K562 (cell line): Measurements from ENCODE around the gene PDE3A. TPM values are rescaled to one million over a fixed set of nuclear protein-coding genes. Genes with fewer than 3 reads are reported as not detected.

ENCODE experiments used
- ATAC-seq: fragments of 200-7000 bp; cut with Tn5 transposase; 3 replicates; pipeline ENCODE4 v1.9.1; 2020; ENCODE audit warnings: moderate library complexity
- BruUV-seq: library from RNA; stranded (reverse); fragments of 400-500 nt; replicated peaks from 2 replicates; lab custom pipeline; 2021; lab: Mats Ljungman, UMichigan
- CTCF ChIA-PET: fragments of 300-600 bp; formaldehyde crosslinking; extraction: SDS; loops from one replicate; lab custom pipeline; 2021; ENCODE audit warnings: low intra/inter-chr PET ratio; lab: Yijun Ruan, JAX
- POLR2A ChIA-PET: fragments of 300-600, 350-650 bp; sonication (Branson Sonifier 250); formaldehyde crosslinking; extraction: SDS; loops from one replicate; lab custom pipeline; 2021; ENCODE audit warnings: antibody characterized with exemption, inconsistent platforms; lab: Yijun Ruan, JAX
- DNase-seq, 4 experiments: peaks; one replicate each; pipeline versions ENCODE4 v3.0.0 to v3.0.0-alpha.2; 2011 to 2018; ENCODE audit warnings: low spot score in 3 of 4, mixed read lengths in 3 of 4; ENCODE audit errors: extremely low read depth in 1 of 4
- FAIRE-seq: peaks from 2 replicates; lab custom pipeline; 2011; peaks lifted over from hg19 to GRCh38; lab: Jason Lieb, UNC
- H2AFZ ChIP-seq: 2 replicates; pipeline ENCODE4 v1.6.0; 2011; ENCODE audit warnings: low read depth, low read length, control low read depth, inconsistent platforms
- H3K27ac ChIP-seq: fragments of 200-600 bp; 3 replicates; pipeline ENCODE4 v1.8.0; 2011; ENCODE audit warnings: low read depth, mild to moderate bottlenecking, control low read depth, inconsistent platforms, low read length, moderate library complexity, mixed read lengths; ENCODE audit errors: extremely low read depth
- H3K27me3 ChIP-seq, 2 experiments: fragments of 300-600 bp in 1 of 2; 2 replicates in 1 of 2; 3 replicates in 1 of 2; pipeline versions ENCODE4 v1.6.0 to v1.8.0; 2011; ENCODE audit warnings: inconsistent platforms in 2 of 2, low read length in 2 of 2, mild to moderate bottlenecking in 1 of 2, mixed read lengths in 1 of 2, moderate library complexity in 1 of 2; ENCODE audit not compliant: control insufficient read depth in 2 of 2, insufficient read depth in 2 of 2
- H3K36me3 ChIP-seq: fragments of 300-600 bp; 3 replicates; pipeline ENCODE4 v1.8.0; 2011; ENCODE audit warnings: mild to moderate bottlenecking, low read length, inconsistent platforms; ENCODE audit not compliant: control insufficient read depth, insufficient read depth
- H3K4me1 ChIP-seq, 2 experiments: fragments of 200-600 bp in 1 of 2; replicated peaks in 1 of 2; 2 replicates in 1 of 2; 3 replicates in 1 of 2; pipeline versions ENCODE4 v1.5.1 to v1.8.0; 2011; ENCODE audit warnings: inconsistent platforms in 2 of 2, low read length in 2 of 2, mild to moderate bottlenecking in 1 of 2, mixed read lengths in 1 of 2, moderate library complexity in 1 of 2; ENCODE audit not compliant: control insufficient read depth in 2 of 2, insufficient read depth in 2 of 2
- H3K4me2 ChIP-seq: 2 replicates; pipeline ENCODE4 v1.6.1; 2011; ENCODE audit warnings: low read length, control low read depth, inconsistent platforms, mixed read lengths; ENCODE audit not compliant: insufficient read depth
- H3K4me3 ChIP-seq: fragments of 200-600 bp; sonication (generic), shearing (Covaris generic); 2 replicates; pipeline ENCODE4 v1.5.1; 2016; ENCODE audit warnings: control low read depth, inconsistent platforms
- H3K79me2 ChIP-seq: fragments of 200-600 bp; 3 replicates; pipeline ENCODE4 v1.8.0; 2011; ENCODE audit warnings: low read length, inconsistent platforms; ENCODE audit not compliant: control insufficient read depth, insufficient read depth
- H3K9ac ChIP-seq, 2 experiments: 2 replicates each; pipeline versions ENCODE4 v1.6.0 to v1.6.1; 2011; ENCODE audit warnings: low read depth in 2 of 2, low read length in 2 of 2, control low read depth in 1 of 2, inconsistent platforms in 1 of 2, mild to moderate bottlenecking in 1 of 2, mixed read lengths in 1 of 2; ENCODE audit not compliant: insufficient read depth in 1 of 2
- H3K9me1 ChIP-seq: one replicate; pipeline ENCODE4 v1.6.0; 2011; ENCODE audit warnings: inconsistent platforms, mild to moderate bottlenecking, low read length, moderate library complexity; ENCODE audit not compliant: control insufficient read depth, insufficient read depth
- H3K9me3 ChIP-seq: replicated peaks from 2 replicates; pipeline ENCODE4 v1.5.1; 2011; ENCODE audit warnings: low read depth, low read length, inconsistent platforms; ENCODE audit not compliant: control insufficient read depth, insufficient read depth
- H4K20me1 ChIP-seq: replicated peaks from 2 replicates; pipeline ENCODE4 v1.6.1; 2011; ENCODE audit warnings: low read length, inconsistent platforms, mixed read lengths; ENCODE audit not compliant: control insufficient read depth, insufficient read depth
- CBFA2T2 ChIP-seq: fragments of 450-650 bp; conservative IDR thresholded peaks from 2 replicates; pipeline ENCODE4 v1.6.1; 2017; ENCODE audit warnings: mild to moderate bottlenecking
- CHD4 ChIP-seq: fragments of 200-600 bp; sonication (generic); IDR thresholded peaks from 3 replicates; pipeline ENCODE4 v1.6.1; 2012; ENCODE audit warnings: low read depth, mild to moderate bottlenecking, mixed read lengths, low read length, inconsistent platforms; ENCODE audit not compliant: insufficient read depth, insufficient replicate concordance, poor library complexity, severe bottlenecking
- CTCFL ChIP-seq: IDR thresholded peaks from 2 replicates; pipeline ENCODE4 v1.6.1; 2011; ENCODE audit warnings: borderline replicate concordance, low read depth, mild to moderate bottlenecking, moderate library complexity, low read length; ENCODE audit not compliant: insufficient read depth, poor library complexity, severe bottlenecking
- E4F1 ChIP-seq: fragments of 250-450 bp; sonication (Bioruptor Pico); IDR thresholded peaks from 2 replicates; pipeline ENCODE4 v1.5.0; 2021; ENCODE audit warnings: mild to moderate bottlenecking, borderline replicate concordance
- GATAD2A ChIP-seq: fragments of 450-650 bp; IDR thresholded peaks from 2 replicates; pipeline ENCODE4 v1.6.1; 2017
- HMG20B ChIP-seq: fragments of 250-450 bp; sonication (Bioruptor Pico); IDR thresholded peaks from 2 replicates; pipeline ENCODE4 v1.5.0; 2021; ENCODE audit warnings: mild to moderate bottlenecking
- HMGN3 ChIP-seq: IDR thresholded peaks from 2 replicates; pipeline ENCODE4 v1.6.1; 2011; ENCODE audit warnings: borderline replicate concordance, low read depth, mild to moderate bottlenecking, mixed read lengths, low read length; ENCODE audit not compliant: insufficient read length; ENCODE audit errors: extremely low read depth
- HNRNPUL1 ChIP-seq: fragments of 200-400 bp; formaldehyde crosslinking; IDR thresholded peaks from 2 replicates; pipeline ENCODE4 v1.6.1; 2017; ENCODE audit warnings: low read length
- MECOM ChIP-seq: fragments of 250-450 bp; sonication (Bioruptor Pico); IDR thresholded peaks from 2 replicates; pipeline ENCODE4 v1.8.0; 2022; ENCODE audit warnings: inconsistent platforms
- MTA1 ChIP-seq: fragments of 450-650 bp; IDR thresholded peaks from 2 replicates; pipeline ENCODE4 v1.6.1; 2017; ENCODE audit warnings: borderline replicate concordance
- PATZ1 ChIP-seq: fragments of 250-450 bp; sonication (Bioruptor Pico); IDR thresholded peaks from 2 replicates; pipeline ENCODE4 v1.5.0; 2020; ENCODE audit warnings: mild to moderate bottlenecking, borderline replicate concordance
- ZC3H11A ChIP-seq: IDR thresholded peaks from 2 replicates; pipeline ENCODE4 v1.6.1; 2012; ENCODE audit warnings: low read depth, low read length, improper control_type of control experiment
- ZFPM2 ChIP-seq: fragments of 250-450 bp; sonication (Bioruptor Pico); IDR thresholded peaks from 2 replicates; pipeline ENCODE4 v1.5.1; 2022; ENCODE audit warnings: mild to moderate bottlenecking
- ZNF3 ChIP-seq: fragments of 250-450 bp; sonication (Bioruptor Pico); IDR thresholded peaks from 2 replicates; pipeline ENCODE4 v1.5.0; 2021; ENCODE audit warnings: mild to moderate bottlenecking, moderate library complexity
- ZNF583 ChIP-seq: fragments of 250-450 bp; sonication (Bioruptor Pico); IDR thresholded peaks from 2 replicates; pipeline ENCODE4 v1.4.0; 2020
- ZNF696 ChIP-seq: fragments of 250-450 bp; sonication (Bioruptor Pico); conservative IDR thresholded peaks from 2 replicates; pipeline ENCODE4 v1.4.0; 2020; ENCODE audit warnings: mild to moderate bottlenecking, moderate library complexity
- ZNF785 ChIP-seq: fragments of 250-450 bp; sonication (Bioruptor Pico); IDR thresholded peaks from 2 replicates; pipeline ENCODE4 v1.4.0; 2020; ENCODE audit warnings: mild to moderate bottlenecking
- WGBS: fragments of 100-300 bp; shearing (Covaris generic); methylation state at CpG from one replicate; pipeline ENCODE4 v1.1.6; 2016; ENCODE audit warnings: low coverage, mixed read lengths; ENCODE audit not compliant: insufficient coverage; ENCODE audit errors: missing lambda C conversion rate; 5-methylcytosine and 5-hydroxymethylcytosine counted together
- in situ Hi-C: fragments of 300-500 bp; cut with MboI; formaldehyde crosslinking; loops from 4 replicates; pipeline ENCODE4 v1.15.0; 2018; ENCODE audit warnings: inconsistent platforms, mixed read lengths
- intact Hi-C: fragments of 100-400 bp; cut with micrococcal nuclease; formaldehyde crosslinking; loops from 2 replicates; pipeline ENCODE4 v1.14.2; 2022
- polyA plus RNA-seq, 8 experiments: library from polyadenylated mRNA; depleted of rRNA in 4 of 8; stranded (reverse) in 5 of 8; unstranded in 3 of 8; fragments of >200 nt; fragmentation: Nextera tagmentation in 2 of 8; fragmentation: Illumina TruSeq in 1 of 8; extraction: Ambion mirVana in 2 of 8; extraction: Trizol in 1 of 8; gene quantifications; 2 replicates each; pipeline versions ENCODE4 v1.2.1 to v1.2.3, GENCODE V29; 2011 to 2014; ENCODE audit warnings: inconsistent platforms in 1 of 8, missing spikeins in 1 of 8
- total RNA-seq, 7 experiments: library from RNA; depleted of rRNA in 6 of 7; stranded (reverse); fragments of >200 nt in 6 of 7; fragmentation: Illumina TruSeq in 2 of 7; extraction: Trizol in 2 of 7; gene quantifications; 2 replicates each; pipeline versions ENCODE4 v1.2.1 to v1.2.3, GENCODE V29; 2011 to 2021; ENCODE audit warnings: low replicate concordance in 1 of 7

The PDE3A gene
- total and polyA plus RNA-seq, 9 of the 15 experiments (the other 6 are each of a cell fraction or from before 2014, with no cell fraction given): 0.02 TPM; not detected in 8

GRCh38 chr12:20432290-20432689, 64.0 kb downstream of the PDE3A start (continued):
- TF ChIP-seq ZFPM2 (CRISPR knock-in tag) (no peak), ZNF583 (CRISPR knock-in tag) (no peak), CBFA2T2 (no peak), ZNF696 (CRISPR knock-in tag) (no peak), ZNF3 (CRISPR knock-in tag) (no peak), PATZ1 (CRISPR knock-in tag) (no peak), MECOM (CRISPR knock-in tag) (no peak), ZNF785 (no peak)

GRCh38 chr12:20434996-20435395, 66.7 kb downstream of the PDE3A start:
- ChIA-PET POLR2A (no interaction called here), CTCF (no interaction called here)
- Histone ChIP-seq H3K9ac (no peak overlapping the region), H3K79me2 (no peaks in the 10 kb centered on the region), H3K4me3 (no peak overlapping the region), H3K9me3 (no peaks in the 10 kb centered on the region), H3K4me2 (no peak overlapping the region), H3K9me1 (no peaks in the 10 kb centered on the region), H3K4me1 (no peaks in the 10 kb centered on the region), H3K27me3 (no peaks in the 10 kb centered on the region), H2AFZ (no peak overlapping the region), H3K36me3 (no peaks in the 10 kb centered on the region), H3K27ac (no peak overlapping the region), H4K20me1 (no peaks in the 10 kb centered on the region)
- in situ Hi-C loops: no loop called here
- DNase-seq: no peak
- FAIRE-seq: no peak
- 0% methylated on average over 3 of the region's 3 CpGs for WGBS
- intact Hi-C loops: no loop called here
- no TSS peak for BruUV-seq
- ATAC-seq: no peak
- no peak for TF ChIP-seq CHD4
- no peak for TF ChIP-seq ZC3H11A
- no peak for TF ChIP-seq HMG20B (CRISPR knock-in tag)
- TF ChIP-seq MTA1: no peak
- TF ChIP-seq CBFA2T2: no peak
- no peak for TF ChIP-seq HNRNPUL1
- no peak for TF ChIP-seq GATAD2A
- TF ChIP-seq HMGN3: no peak
- TF ChIP-seq CTCFL: no peak
- no peak for TF ChIP-seq E4F1 (CRISPR knock-in tag)
